T-helper 17 cell (primary cell): ENCODE results near the gene CSNK1D. TPM values are rescaled to one million over a fixed set of nuclear protein-coding genes. Genes with fewer than 3 reads are reported as not detected.

Source experiments
- ATAC-seq: fragments of 150-1000 bp; cut with Tn5 transposase; 2 replicates; pipeline ENCODE4 v1.10.0; 2021; ENCODE audit warnings: mild to moderate bottlenecking, moderate library complexity
- DNase-seq, 3 donors: peaks; one replicate each; pipeline versions ENCODE4 v3.0.0 to v3.0.0-alpha.2; 2020 to 2021
- H3K9me3 ChIP-seq: one replicate; pipeline ENCODE4 v1.7.0; 2013; ENCODE audit warnings: low read length, mild to moderate bottlenecking; ENCODE audit not compliant: control insufficient read depth, poor library complexity, severe bottlenecking
- H3K27ac Mint-ChIP-seq: one replicate; pipeline ENCODE4 v1.8.0; 2022; ENCODE audit warnings: mild to moderate bottlenecking, moderate library complexity, mixed read lengths
- H3K27me3 Mint-ChIP-seq: one replicate; pipeline ENCODE4 v1.8.0; 2022; ENCODE audit warnings: mixed read lengths
- H3K36me3 Mint-ChIP-seq: one replicate; pipeline ENCODE4 v1.8.0; 2022; ENCODE audit warnings: low read depth, mixed read lengths
- H3K4me1 Mint-ChIP-seq: one replicate; pipeline ENCODE4 v1.8.0; 2022; ENCODE audit warnings: mild to moderate bottlenecking, mixed read lengths
- H3K4me3 Mint-ChIP-seq: one replicate; pipeline ENCODE4 v1.8.0; 2022; ENCODE audit warnings: mild to moderate bottlenecking, moderate library complexity, mixed read lengths
- total RNA-seq, 4 donors: library from RNA in 2 of 4; stranded (reverse) in 2 of 4; gene quantifications; one replicate each; pipeline ENCODE4 v1.2.3 and lab custom pipeline; 2022 to 2026

CSNK1D gene
- total RNA-seq, 2 donors from 2014 or later, result 218 to 273 TPM

GRCh38 chr17:82244413-82245133 is 28.9 kb downstream of the CSNK1D start:
- Mint-ChIP-seq H3K27me3 (no peaks in the 10 kb centered on the region), H3K36me3 (peaks cover 14% of the 10 kb centered on the region), H3K4me1 (peaks cover 34% of the 10 kb centered on the region), H3K4me3 (no peak overlapping the region), H3K27ac (peak overlapping the region; percentile 92)
- DNase-seq, result no peak
- no peak for ATAC-seq
- no peaks in the 10 kb centered on the region for H3K9me3 ChIP-seq

- ATAC-seq (no peak), DNase-seq (no peak)
- Mint-ChIP-seq H3K27ac (no peak overlapping the region), H3K27me3 (no peaks in the 10 kb centered on the region), H3K4me3 (no peak overlapping the region), H3K36me3 (peaks cover 14% of the 10 kb centered on the region), H3K4me1 (peaks cover 38% of the 10 kb centered on the region)
- H3K9me3 ChIP-seq, result no peaks in the 10 kb centered on the region
These were observed 29.7 kb downstream of the CSNK1D start for GRCh38 chr17:82243648-82244412.

DNA sequence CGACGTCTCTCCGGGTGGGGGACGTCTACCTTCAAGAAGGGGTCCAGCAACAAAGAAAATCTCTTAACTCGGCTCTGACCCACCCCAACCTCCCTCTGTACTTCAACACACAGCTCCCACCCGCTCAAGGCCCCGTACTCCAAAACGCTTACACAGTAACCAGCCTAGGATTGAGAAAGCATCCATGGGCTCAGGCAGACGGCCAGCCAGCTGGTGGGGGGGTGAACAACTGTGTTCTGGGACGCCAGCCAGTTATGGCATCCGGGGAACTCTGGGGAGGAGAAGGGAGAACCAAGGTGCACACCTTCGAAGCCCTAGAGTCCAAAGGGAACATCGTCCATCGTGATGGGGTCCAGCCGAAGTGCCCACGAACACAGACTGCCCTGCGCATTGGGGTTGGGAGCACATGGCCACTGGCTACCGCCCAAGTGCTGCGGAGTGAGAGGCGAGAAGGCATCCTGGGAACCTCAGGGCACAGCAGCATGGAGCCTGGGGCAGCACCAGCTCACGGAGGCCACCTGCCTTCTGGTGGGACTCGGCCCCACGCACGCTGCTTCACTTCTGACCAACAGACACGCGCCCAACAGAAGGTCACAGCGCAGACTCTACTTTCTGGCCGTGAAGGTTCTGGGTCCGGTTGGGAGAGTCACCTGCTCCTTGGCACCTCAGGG is 30.4 kb downstream of the CSNK1D start:
- DNase-seq (no peak), ATAC-seq (no peak)
- no peak overlapping the region for H3K4me3 Mint-ChIP-seq
- peaks cover 12% of the 10 kb centered on the region for H3K36me3 Mint-ChIP-seq
- H3K9me3 ChIP-seq, result no peaks in the 10 kb centered on the region
- peaks cover 44% of the 10 kb centered on the region for H3K4me1 Mint-ChIP-seq
- no peak overlapping the region for H3K27ac Mint-ChIP-seq
- no peaks in the 10 kb centered on the region for H3K27me3 Mint-ChIP-seq

GRCh38 chr17:82242698-82242976 is 30.9 kb downstream of the CSNK1D start:
- H3K4me1 Mint-ChIP-seq, result peaks cover 40% of the 10 kb centered on the region
- H3K27me3 Mint-ChIP-seq, result no peaks in the 10 kb centered on the region
- peaks cover 10% of the 10 kb centered on the region for H3K36me3 Mint-ChIP-seq
- peak overlapping the region; percentile 59 for H3K4me3 Mint-ChIP-seq
- no peak for ATAC-seq
- peak overlapping the region; percentile 84 for H3K27ac Mint-ChIP-seq
- H3K9me3 ChIP-seq, result no peaks in the 10 kb centered on the region
- DNase-seq, result no peak

DNA sequence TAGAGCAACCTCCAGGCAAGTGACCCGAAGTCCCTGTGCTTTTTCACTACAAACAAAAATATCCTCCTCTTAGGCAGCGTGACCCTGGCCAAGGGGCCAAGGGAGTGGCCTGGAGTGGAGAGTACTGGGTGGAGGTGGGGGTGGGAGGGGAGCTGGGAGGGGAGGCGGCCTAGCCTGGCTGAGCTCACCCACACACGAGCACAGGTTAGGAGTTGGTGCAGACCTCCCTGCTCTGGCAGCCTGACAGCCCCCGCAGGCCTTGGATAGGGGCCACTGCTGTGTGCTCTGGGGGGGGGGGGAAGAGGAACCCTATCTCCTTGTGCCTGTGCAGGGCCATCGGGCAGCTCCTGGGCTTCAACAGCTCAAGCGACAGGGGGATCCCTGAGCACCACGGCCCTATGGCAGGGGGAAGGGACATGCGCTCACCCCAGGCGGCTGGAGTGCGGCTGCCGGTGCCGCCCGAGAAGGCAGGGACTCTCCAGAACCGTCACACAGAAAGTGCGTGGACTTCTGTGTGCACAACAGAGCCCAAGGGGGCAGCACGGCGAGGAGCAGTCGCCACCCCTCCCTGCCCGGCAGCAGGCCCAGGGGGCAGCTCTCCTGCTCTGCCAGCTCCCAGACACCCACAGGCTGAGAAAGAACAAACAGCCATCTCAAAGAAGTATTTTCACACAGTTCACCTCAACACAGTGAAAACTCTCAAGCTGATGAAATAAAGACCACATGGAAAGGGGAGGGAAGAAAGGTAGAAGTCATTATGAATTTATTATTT is 31.4 kb downstream of the CSNK1D start:
- peaks cover 42% of the 10 kb centered on the region for H3K4me1 Mint-ChIP-seq
- no peaks in the 10 kb centered on the region for H3K9me3 ChIP-seq
- no peaks in the 10 kb centered on the region for H3K27me3 Mint-ChIP-seq
- peaks cover 12% of the 10 kb centered on the region for H3K36me3 Mint-ChIP-seq
- DNase-seq, result no peak
- peak overlapping the region; percentile 84 for H3K27ac Mint-ChIP-seq
- no peak for ATAC-seq
- peak overlapping the region; percentile 59 for H3K4me3 Mint-ChIP-seq

DNA sequence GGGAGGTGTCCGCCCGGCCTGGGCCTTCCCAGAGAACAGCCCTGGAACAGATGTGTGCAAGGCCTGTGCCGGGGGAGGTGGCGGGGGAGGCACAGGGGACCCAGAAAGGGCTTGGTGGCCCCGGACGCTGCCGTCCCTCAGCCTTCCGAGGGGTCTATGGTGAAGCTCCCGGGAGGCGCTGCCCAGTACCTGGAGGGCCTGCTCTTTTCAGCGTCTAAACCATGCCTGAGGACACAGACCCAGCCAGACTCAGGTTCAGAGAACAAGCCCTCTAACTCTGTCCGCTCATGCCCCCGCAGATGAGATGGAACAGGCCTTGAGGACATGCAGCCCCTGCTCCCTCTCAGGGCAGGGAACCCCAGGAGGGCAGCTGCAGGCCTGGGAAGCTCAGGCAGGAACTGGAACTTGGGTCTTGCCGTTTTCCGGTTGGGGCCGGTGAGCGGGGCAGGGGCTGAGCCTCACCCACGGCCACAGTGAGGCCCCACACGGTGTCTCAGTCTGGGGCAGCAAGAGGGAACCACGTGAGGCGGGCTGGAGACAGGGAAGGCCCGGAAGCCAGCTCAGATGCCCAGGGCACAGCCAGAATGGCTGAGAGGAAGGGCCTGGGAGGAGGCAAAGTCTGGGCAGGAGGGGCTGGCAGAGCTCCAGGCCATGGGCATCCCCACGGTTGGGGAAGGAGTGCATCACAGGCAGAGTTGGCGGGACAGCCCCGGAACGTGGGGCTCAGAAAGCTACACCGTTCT is 32.1 kb downstream of the CSNK1D start:
- H3K4me3 Mint-ChIP-seq, result peak overlapping the region; percentile 59
- H3K27me3 Mint-ChIP-seq, result no peaks in the 10 kb centered on the region
- H3K4me1 Mint-ChIP-seq, result peaks cover 41% of the 10 kb centered on the region
- peak; percentile 55 for ATAC-seq
- peak overlapping the region; percentile 84 for H3K27ac Mint-ChIP-seq
- H3K36me3 Mint-ChIP-seq, result peaks cover 12% of the 10 kb centered on the region
- H3K9me3 ChIP-seq, result no peaks in the 10 kb centered on the region
- no peak for DNase-seq

- peaks cover 12% of the 10 kb centered on the region for H3K36me3 Mint-ChIP-seq
- DNase-seq (no peak), ATAC-seq (no peak)
- peak overlapping the region; percentile 86 for H3K4me3 Mint-ChIP-seq
- peak overlapping the region; percentile 84 for H3K27ac Mint-ChIP-seq
- H3K27me3 Mint-ChIP-seq, result no peaks in the 10 kb centered on the region
- peaks cover 46% of the 10 kb centered on the region for H3K4me1 Mint-ChIP-seq
- H3K9me3 ChIP-seq, result no peaks in the 10 kb centered on the region
These were observed 32.9 kb downstream of the CSNK1D start for GRCh38 chr17:82240506-82241182.

DNA sequence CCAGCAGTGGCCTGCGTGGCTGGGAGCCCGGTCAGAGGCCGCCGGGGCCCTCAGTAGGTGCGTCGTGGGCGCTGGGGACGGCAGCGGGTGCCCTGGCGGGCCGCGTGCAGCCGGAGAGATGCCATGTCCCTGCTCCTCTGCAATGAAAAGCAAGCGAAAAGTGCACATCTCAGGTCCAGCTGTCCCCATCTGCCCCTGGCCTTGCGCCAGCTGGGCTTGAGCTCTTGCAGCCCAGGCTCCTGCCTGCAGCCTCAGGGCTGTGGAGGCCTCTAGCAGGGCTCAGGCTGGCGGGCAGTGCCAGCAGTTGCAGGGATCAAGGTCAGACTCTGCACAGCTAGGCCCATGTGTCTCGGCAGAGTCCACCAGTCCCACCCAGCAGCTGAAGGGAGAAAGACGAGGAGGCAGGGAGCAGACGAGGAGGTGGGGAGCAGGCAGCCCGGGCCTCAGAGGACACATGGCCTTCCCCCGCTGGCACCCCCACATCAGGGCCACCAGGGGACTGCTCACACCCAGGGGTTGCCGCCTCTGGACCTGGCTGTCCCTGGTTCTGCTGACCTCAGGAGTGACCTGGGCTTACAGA is 33.5 kb downstream of the CSNK1D start:
- no peaks in the 10 kb centered on the region for H3K27me3 Mint-ChIP-seq
- peaks cover 46% of the 10 kb centered on the region for H3K4me1 Mint-ChIP-seq
- peaks cover 12% of the 10 kb centered on the region for H3K36me3 Mint-ChIP-seq

GRCh38 chr17:82239401-82239925 is 34.0 kb downstream of the CSNK1D start:
- no peak for ATAC-seq
- no peaks in the 10 kb centered on the region for H3K27me3 Mint-ChIP-seq
- H3K4me3 Mint-ChIP-seq, result peak overlapping the region; percentile 86
- H3K4me1 Mint-ChIP-seq, result peaks cover 41% of the 10 kb centered on the region
- H3K9me3 ChIP-seq, result no peaks in the 10 kb centered on the region
- DNase-seq, result no peak
- H3K27ac Mint-ChIP-seq, result peak overlapping the region; percentile 84
- peaks cover 9% of the 10 kb centered on the region for H3K36me3 Mint-ChIP-seq

More for the DNA sequence above, 33.5 kb downstream of the CSNK1D start:
- ATAC-seq (no peak), DNase-seq (no peak)
- Mint-ChIP-seq H3K27ac (peak overlapping the region; percentile 84), H3K4me3 (peak overlapping the region; percentile 86)
- H3K9me3 ChIP-seq, result no peaks in the 10 kb centered on the region

DNA sequence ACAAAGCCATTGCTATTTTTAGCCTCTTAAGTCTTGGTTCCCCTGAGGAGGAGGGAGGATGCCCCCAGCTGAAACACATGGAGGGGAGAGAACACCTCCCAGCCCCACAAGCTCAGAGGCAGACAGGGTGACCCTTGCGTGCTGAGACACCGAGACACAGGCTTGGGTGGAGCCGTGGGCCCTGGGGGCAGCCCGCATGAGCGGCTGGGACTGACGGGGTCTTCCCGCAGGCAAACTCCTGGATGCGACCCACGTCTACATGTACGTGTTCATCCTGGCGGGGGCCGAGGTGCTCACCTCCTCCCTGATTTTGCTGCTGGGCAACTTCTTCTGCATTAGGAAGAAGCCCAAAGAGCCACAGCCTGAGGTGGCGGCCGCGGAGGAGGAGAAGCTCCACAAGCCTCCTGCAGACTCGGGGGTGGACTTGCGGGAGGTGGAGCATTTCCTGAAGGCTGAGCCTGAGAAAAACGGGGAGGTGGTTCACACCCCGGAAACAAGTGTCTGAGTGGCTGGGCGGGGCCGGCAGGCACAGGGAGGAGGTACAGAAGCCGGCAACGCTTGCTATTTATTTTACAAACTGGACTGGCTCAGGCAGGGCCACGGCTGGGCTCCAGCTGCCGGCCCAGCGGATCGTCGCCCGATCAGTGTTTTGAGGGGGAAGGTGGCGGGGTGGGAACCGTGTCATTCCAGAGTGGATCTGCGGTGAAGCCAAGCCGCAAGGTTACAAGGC is 34.9 kb downstream of the CSNK1D start:
- peak; percentile 41 to 72 (median 63) for DNase-seq
- peak; percentile 60 for ATAC-seq
- Mint-ChIP-seq H3K27me3 (no peaks in the 10 kb centered on the region), H3K4me1 (peaks cover 35% of the 10 kb centered on the region), H3K27ac (peak overlapping the region; percentile 84), H3K36me3 (peaks cover 6% of the 10 kb centered on the region), H3K4me3 (peak overlapping the region; percentile 86)
- no peaks in the 10 kb centered on the region for H3K9me3 ChIP-seq

DNA sequence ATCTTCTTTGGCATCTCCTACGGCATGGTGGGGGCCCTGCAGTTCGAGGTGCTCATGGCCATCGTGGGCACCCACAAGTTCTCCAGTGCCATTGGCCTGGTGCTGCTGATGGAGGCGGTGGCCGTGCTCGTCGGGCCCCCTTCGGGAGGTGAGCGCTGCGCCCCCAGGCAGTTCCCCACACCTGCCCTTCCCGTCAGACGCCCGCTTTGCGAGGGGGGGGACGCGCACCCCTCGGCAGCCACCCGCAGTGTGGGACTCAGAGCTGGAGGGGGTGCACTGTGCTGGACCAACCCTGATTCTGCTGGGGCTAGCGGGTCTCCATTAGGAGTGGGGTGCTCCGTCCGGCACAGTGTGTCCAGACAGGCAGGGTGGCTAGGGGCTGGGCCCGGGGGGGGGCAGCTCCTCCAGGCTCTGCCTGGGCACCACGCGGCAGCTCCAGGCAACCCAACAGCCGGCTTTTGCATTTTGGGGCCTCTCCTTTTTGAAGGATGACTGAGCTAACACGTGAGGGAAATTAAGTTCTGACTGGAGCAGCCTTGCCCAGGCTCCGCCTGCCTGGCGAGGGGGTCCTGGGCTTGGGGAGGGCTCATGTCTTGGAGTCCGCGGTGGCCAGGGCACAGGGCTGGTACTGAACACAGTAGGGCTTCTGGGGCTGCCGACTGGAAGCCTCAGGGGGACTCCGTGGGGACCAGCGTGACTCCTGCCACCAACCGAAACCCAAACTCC is 35.6 kb downstream of the CSNK1D start:
- no peaks in the 10 kb centered on the region for H3K9me3 ChIP-seq
- H3K36me3 Mint-ChIP-seq, result peaks cover 6% of the 10 kb centered on the region
- peaks cover 35% of the 10 kb centered on the region for H3K4me1 Mint-ChIP-seq
- peak overlapping the region; percentile 84 for H3K27ac Mint-ChIP-seq
- ATAC-seq (peak; percentile 1), DNase-seq (no peak)
- H3K4me3 Mint-ChIP-seq, result peak overlapping the region; percentile 86
- H3K27me3 Mint-ChIP-seq, result no peaks in the 10 kb centered on the region
